ENCODE measurements around the gene SERPINA12.
"Not testable (repeated sequence)": the region's sequence is repeated elsewhere in the genome, so short reads cannot be mapped to it uniquely, and the experiment has no call there.

The SERPINA12 gene

DNA sequence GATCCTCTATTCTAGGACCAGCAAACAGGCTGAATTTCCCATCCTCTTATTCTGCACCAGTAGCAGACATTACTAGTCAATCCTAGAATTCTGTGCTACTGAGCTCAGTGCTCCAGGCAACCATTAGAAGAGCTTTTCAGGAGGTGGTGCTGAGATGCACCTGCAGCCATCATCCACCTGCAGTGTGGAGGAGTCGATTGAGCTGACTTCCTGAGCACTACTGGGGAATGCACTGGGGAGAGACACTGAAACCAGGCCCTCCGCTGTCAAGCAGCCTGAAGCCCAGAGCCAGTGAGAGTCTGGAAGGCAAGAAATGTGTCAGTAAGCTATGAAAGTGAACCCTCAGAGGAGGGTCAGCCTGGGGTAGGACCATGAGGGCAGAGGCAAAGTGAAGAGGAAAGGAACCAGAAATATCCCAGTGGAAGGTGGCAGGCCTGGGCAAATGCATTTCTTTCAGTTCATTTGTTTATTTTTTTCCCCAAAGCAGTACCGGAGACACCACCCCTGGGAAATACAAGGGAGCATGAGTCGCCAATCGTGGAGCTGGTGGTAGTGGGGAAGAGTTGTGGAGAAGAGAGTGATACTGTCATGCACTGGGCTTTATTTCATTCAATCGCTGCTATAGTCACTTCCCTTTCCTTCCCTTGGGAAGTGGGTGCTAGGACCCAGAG lies 28.9 kb upstream of the SERPINA12 start:
- no peak for DNase-seq (ENCODE audit: low read depth in 1 of 2, low spot score in 1 of 2)

DNA sequence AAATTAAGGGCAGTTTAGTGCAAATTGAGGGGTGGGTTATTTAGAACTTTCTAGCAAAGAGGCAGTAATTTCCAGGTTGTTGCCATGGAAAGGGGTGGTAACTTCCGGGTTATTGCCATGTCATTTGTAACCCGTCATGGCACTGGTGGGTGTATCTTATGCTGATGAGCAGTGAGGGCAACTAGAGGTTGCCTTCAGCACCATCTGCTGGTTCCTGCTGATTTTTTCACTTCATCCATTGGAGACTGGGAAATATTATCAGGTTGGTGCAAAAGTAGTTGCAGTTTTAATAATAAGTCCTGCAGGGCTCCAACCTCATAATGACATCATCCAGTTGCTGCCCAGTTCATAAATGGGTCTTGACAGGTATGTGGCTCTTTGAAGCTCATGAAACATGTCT lies 27.6 kb upstream of the SERPINA12 start:
- DNase-seq (ENCODE audit: low read depth in 1 of 2, low spot score in 1 of 2), result no peak

DNA sequence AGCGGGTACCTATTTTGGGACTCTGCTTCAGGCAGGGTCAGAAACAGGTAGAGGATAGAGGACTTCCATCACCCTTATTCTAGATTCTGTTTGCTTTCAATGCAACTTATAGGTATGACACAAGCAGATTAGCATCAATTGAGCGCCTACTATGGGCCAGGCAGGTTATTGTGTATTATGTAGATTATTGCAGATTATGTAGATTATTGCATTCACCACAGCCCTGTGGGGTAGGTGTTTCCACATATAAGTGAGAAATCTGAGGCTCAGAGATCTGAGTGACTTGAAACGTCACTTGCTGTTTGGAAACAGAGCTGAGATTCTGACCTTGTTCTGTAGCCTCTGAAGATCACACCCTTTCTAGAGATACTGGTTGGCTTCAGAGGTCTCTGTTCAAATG lies 26.2 kb upstream of the SERPINA12 start:
- no peak for DNase-seq (ENCODE audit: low read depth in 1 of 2, low spot score in 1 of 2)

DNA sequence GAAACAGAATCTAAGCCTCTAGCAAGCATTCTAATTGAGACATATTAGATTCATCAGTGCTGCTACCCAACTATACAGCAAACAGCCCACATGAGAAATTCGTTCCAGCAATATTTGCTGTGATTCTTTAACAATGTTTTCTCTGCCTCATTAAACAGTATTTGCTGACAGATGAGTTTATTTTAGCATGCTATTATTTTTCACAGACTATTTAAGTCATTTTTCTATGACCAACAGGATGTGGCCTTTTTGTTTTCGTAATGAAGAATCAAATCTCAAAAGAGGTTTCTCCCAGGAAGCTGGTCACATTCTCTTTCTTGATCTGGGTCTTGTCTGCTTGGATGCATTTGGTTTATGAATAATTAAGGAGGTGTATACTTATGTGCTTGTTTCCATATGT lies 23.2 kb upstream of the SERPINA12 start:
- no peak for DNase-seq (ENCODE audit: low read depth in 1 of 2, low spot score in 1 of 2)

DNA sequence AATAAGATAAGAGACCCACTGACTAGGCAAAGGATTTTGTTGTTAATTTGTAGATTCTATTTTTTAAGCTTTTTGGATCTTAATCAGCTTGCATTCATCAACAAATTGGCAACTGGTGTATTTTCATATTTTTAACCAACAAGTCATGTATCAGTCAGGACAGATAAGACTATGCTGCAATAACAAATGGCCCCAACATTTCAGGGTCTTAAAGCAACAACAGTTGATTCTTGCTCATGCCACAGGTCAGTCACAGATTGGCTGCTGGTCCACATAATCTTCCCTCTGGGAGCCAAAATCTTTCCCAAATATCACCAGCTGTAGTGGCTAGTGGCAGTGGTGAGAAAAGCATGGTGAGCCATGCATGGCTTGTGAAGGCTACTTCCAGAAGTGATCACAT lies 21.9 kb upstream of the SERPINA12 start:
- DNase-seq (ENCODE audit: low read depth in 1 of 2, low spot score in 1 of 2), result no peak

DNA sequence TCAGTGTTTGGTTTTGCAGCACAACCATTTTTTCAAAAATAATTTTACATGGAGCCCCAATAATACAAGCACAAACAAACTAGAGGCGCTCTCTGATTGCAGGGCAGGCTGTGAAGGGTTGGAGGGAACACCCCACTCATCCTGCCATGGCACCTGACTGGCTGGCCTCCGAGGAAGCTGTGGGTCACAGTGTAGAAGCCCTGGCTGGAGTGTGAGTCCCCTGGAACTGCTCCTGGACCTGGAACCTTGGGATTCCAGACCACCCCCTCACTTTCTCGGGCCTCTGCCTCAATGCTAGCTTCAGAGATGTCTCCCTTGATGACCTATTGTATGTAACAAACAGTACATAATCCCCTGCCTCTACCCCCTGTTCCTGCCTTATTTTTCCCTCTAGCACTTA lies 14.8 kb upstream of the SERPINA12 start:
- no peak for DNase-seq (ENCODE audit: low read depth in 1 of 2, low spot score in 1 of 2)

DNA sequence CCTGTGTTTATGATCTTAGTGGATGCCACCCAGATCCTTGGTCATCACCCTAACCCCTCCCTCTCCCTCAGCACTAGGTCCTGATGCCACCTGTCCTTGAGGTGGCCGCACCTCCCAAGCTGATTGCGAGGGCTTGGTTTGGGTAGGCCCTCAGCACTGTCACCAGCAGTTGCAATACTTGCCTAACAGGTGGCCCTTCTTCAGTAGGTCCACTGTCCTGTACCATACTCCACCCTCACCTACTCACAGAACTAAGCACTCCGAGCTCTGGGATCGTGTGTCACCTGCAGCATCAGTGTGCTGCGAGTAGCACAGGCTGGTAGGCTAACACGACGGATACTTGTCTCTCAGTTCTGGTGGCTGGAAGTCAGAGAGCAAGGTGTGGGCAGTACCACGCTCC lies 14.0 kb upstream of the SERPINA12 start:
- no peak for DNase-seq (ENCODE audit: low read depth in 1 of 2, low spot score in 1 of 2)

DNA sequence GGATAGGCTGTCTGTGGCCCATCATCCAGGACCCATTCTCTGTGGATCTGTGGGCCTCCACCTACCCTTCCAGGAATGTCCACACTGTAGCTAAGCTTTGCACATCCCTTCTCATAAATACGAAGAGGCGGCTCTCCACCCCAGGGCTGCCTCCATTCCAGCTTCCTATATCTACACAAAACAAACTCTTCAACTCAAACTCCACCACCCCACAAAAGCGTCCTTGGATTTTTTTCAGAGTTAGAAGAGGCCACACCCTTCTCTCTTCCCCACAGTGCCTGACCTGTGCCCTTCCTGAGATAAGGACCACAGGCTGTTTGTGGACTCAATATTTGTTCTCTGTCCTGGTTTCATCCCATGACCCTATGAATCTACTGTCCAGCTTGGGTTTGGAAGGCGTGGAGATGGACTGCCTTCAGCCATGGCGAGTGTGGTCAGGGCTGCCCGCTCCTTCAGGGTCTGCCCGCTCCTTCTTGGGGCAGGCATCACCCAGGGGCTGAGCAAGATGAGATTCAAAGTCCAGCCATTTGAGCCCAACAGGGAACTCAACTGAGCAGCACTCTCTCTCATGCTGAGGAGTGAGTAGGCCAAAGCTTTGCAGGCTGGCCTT lies 13.0 kb upstream of the SERPINA12 start:
- DNase-seq (ENCODE audit: low read depth in 1 of 2, low spot score in 1 of 2), result no peak

DNA sequence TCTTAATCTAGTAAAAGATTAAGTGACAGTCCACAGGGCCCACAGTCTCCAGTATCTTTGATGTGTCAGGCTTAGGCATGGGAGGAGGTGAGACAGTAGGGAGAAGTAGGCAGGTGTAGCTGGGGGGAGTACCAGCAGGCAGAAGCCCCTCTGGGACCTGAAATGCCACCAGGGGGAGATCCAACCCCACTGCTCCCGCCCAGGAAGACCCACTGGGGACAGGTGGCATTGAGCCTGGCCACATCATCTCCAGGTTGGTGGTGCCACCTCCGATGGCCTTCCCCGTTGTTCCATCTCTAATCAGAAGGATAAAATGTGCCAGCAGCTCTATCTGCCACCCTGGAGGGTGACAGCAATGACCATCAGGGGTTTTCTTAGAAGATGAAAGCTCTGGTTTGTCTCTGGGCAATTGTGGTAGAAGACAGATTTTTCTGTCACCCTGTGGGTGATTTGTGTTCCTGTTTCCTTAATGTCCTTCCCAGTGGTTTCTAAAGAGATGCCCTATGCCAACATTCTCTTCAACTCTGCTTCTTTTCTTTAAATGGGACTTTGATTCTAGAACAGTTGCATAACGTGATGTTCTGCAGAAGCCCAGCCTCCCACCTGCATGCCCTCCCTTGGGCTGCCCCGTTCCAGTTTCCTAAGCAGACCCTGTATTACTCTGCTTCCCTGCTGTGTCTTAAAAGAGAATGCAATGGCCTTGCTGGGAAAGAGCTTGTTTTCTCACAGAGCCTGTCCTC lies 12.3 kb upstream of the SERPINA12 start:
- DNase-seq (ENCODE audit: low read depth in 1 of 2, low spot score in 1 of 2), result no peak

DNA sequence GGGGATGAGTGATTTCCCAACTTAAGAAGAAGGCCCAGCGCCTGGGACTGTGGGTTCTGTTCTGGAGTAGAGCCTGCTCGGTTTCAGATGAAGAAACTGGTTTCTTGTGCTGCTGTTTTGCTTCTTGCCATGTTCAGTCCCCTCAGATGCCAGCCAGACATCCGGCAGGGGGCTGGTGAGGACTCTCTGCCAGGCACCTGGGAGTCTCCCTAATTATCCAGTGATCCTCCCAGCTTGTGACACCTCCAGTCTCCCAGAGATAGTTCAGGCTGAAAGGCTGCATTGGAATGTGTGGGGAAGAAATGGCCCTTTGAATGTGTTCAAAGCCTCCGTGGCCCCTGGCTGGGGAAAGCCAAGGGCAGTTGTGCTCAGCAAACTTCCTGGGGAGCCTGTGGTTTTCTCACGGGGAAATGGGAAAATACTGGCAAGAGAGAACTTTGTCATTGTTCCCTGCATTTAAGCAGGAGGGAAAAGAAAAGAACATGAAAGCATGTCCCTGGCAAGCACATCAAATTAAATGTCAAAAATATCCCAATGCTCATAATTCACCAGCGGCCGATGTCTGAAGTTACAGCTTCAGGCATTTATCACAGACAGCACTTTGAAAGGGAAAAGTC lies 8.5 kb upstream of the SERPINA12 start:
- no peak for DNase-seq (ENCODE audit: low read depth in 1 of 2, low spot score in 1 of 2)

DNA sequence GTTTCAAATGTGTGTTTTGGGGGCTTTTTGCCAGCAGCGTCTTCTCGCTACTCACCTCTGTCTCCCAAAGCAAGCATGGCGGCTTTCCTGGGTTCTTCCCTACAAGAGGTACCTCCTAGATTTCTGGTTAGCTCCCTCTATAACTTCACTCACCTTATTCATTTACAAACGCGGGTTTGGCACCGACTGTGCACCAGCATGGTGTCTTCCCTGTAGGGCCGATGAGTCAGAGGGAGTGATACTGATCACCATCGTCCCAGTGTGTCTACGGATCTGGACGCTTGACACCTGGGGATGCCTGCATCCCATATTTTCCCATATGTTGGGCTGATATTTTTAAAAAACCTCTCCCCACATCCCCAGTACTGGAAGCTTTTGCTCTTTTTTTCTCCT lies 8.0 kb upstream of the SERPINA12 start:
- no peak for DNase-seq (ENCODE audit: low read depth in 1 of 2, low spot score in 1 of 2)

DNA sequence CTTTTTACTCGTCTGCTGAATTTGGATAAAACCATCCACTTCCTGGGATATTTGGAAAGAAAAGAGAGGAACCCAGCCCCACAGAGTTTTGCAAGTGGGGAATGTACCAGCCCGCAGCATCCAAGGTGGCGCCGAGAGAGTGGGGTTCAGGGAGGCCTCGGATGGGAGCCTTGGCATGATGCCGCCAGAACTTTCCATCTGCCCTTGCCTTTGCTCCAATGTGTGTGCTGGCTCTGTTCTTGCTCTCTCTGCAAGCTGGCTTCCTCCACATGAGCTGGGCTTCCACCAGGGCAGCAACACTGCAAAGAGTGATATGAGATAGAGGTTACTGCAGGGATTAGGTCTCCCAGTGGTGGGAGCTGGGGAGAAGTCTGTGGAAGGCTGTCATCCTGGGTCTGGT lies 6.6 kb upstream of the SERPINA12 start:
- no peak for DNase-seq (ENCODE audit: low read depth in 1 of 2, low spot score in 1 of 2)

DNA sequence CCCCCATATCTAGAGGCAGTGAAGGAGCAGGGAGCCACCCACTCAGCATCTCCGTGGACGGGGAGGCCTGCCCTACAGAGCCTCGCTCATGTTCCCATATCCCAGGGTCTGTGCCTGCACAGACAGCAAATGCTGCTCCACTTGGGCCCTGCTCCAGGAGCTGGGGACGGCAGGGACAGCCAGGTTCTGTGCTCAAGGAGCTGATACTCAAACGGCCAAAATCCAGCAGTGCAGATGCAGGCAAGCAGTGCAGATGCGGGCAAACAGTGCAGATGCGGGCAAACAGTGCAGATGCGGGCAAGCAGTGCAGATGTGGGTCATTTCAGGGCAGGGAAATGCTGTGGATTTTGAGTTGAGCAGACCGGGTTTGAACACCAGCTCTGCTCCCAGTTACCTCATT lies 6.2 kb upstream of the SERPINA12 start:
- no peak for DNase-seq (ENCODE audit: low read depth in 1 of 2, low spot score in 1 of 2)

DNA sequence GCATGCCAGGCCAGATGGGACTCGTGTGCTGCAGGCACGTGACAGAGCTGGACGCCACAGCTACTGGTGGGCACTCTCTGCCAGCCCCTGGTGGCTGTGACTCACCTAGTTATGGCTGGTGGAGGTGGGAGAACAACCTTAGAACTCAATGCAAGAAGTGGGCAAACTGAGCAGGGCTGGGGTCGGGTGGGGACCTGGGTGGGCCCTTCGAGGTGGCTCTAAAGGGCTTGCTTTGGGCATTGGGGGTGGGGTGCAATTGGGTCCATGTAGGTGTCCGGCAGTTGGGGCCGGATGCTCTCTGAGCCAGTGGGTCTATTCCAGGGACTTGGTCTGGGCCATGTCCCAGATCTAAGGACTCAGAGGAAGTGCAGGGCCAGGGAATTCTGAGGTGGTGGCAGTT lies 5.1 kb upstream of the SERPINA12 start:
- DNase-seq (ENCODE audit: low read depth in 1 of 2, low spot score in 1 of 2), result no peak

DNA sequence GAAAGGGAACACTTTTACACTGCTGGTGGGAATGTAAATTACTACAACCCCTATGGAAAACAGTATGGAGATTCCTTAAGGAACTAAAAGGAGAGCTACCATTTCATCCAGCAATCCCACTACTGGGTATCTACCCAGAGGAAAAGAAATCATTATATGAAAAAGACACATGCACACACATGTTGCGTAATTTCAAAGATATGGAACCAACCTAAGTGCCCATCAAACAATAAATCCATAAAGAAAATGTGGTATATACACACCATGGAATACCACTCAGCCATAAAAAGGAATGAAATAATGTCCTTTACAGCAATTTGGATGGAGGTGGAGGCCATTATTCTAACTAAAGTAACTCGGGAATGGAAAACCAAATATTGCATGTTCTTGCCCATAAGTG lies 1.2 kb upstream of the SERPINA12 start:
- DNase-seq (ENCODE audit: low read depth in 1 of 2, low spot score in 1 of 2), result not testable (repeated sequence)

DNA sequence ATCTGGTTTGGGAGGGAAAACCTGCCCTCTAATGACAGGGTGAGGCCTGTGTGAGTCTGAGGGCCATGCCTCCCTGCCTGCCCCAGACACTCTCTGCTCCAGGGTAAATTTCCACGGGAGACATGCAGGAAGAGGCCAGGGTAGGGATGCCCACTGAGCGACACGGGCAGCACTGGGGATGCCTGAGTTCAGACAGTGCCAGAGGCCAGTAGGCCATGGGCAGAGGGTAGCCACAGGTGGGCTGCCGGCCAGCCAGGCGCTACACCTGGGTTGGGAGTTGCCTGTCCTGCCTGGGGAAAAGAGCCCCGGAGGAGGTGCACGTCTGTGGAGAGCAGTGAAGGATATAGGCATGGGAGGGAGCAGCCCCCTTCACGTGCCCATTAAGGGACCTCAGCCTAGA lies 3.6 kb downstream of the SERPINA12 start:
- DNase-seq (ENCODE audit: low read depth in 1 of 2, low spot score in 1 of 2), result no peak

DNA sequence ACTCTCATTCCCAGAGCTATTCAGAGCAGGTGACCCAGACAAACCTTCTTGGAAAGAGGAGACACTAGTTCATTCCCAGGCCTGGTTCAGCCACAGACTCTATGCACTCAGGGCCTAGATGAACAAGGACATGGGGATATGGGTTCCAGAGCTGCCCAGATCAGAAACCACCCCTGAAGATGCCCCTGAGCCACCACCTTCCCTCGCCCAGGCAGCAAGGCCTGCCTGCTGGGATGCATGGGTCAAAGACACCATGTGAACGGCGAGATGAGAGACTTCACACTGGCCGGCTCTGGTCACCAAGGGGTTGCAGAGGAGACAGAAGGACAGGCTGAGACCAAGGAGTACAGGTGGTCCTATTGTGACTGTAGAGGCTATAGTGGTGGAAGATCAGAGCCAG lies 4.1 kb downstream of the SERPINA12 start:
- no peak for DNase-seq (ENCODE audit: low read depth in 1 of 2, low spot score in 1 of 2)

DNA sequence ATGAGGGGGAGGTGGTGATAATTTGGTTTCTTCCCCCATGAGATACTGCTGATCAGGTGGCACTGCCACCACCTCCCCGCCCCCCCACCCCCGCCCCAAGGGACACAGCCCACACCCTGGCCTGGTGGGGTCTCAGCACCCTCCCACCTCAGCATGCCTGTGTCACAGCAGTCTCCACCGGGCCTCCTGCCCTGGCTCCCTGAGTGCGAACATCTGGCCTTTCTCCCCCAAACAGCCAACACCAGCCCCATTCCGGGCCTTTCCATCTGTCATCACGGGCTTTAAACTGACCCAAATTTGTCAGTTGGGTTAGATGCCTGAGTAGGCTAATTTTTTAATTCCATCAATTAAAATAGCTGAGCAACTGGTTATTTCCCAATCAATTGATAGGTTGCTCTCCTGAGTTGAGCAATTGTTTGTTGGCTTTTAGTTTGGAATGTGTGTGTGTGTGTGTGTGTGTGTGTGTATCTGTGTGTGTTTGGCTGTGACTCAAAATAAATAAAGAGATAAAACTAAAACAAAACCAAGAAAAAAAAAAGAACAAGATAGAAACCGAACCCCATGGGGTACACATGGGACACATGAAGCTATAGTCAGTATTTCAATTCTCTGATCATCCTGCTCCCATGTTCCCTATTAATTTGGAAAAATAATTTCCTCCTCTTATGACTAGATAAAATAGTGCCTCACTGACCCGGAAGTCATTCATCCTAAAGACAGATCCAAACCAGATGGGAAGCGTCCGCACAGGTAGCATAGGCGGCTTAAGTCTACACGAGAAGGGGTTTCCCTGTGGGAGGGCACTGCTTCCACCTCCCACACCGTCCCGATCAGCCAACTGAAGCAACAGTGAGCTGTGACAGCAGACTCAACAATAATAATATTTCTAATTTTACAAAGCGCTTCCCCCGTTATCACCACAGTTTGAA lies 7.4 kb downstream of the SERPINA12 start:
- DNase-seq (ENCODE audit: low read depth in 1 of 2, low spot score in 1 of 2), result no peak

DNA sequence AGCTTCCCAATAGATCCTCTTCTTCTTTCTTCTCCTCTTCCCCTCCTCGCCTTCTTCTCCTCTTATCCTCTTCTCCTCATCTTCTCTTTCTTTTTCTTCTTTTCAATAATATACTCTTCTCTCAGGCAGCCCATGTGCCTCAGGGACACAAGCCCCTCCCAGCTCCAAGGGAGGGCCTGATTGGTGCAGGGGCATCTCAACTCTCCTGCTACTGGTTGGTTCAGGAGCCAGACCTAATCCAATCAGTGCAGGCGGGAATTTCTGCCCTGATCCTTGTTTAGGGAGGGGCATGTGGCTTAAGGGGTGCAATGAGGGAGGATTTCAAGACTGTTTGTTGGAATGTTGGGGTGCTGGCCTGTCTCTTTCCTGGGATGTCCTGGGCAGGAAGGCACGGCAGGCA lies 9.0 kb downstream of the SERPINA12 start:
- DNase-seq (ENCODE audit: low read depth in 1 of 2, low spot score in 1 of 2), result no peak

DNA sequence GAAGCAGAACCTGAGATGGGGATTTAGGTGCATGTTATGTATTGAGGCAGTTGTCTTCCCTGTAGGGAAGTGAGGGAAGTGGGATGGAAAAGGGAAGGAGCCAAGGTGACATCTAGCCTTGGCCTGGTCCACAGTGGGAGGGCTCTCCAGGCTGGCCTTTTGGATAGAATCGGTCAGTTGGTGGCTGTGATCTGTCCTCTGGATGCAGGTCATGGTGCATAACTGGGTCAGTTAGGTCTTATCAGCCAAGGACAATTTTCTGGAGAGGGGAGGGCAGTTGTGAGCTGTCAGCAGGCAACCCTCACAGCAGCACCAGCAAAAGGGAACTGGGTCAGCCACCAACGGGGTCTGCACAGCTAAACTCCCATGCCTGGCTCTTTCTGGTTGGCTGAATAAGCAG lies 9.6 kb downstream of the SERPINA12 start:
- no peak for DNase-seq (ENCODE audit: low read depth in 1 of 2, low spot score in 1 of 2)

DNA sequence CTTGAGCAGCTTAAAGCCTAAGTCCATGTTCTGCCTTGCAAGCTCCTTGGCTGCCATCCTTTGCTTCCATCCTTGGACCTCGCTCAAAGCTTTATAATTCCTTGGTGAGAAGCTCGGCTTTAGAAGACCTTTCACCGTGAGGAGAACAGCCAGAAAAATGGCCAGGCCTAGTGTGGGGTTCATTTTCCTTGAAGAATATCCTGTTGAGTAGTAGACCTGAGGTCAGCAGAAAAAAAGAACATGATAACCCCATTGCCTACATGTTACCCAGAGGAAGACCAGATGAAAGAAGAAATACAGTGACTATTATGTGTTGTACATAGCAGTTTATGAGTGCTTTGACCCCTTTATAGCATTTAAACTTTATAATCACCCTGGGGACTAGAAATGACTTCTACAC lies 11.1 kb downstream of the SERPINA12 start:
- DNase-seq (ENCODE audit: low read depth in 1 of 2, low spot score in 1 of 2), result no peak
